SK-N-SH (cell line): ENCODE results near the gene FAM20C.

Experiments used
- CTCF ChIP-seq: fragments of 200-600 bp; sonication (generic); IDR thresholded peaks from 2 replicates; pipeline ENCODE4 v1.6.1; 2017; ENCODE audit warnings: antibody characterized with exemption, mild to moderate bottlenecking, moderate library complexity
- EP300 ChIP-seq, 2 experiments: IDR thresholded peaks; 2 replicates each; pipeline versions ENCODE4 v1.4.0 to v1.6.1; 2012; ENCODE audit warnings: borderline replicate concordance in 1 of 2, low read depth in 1 of 2, low read length in 1 of 2
- GABPA ChIP-seq: IDR thresholded peaks from 2 replicates; pipeline ENCODE4 v1.4.0; 2012; ENCODE audit warnings: low read depth, mild to moderate bottlenecking
- GATA2 ChIP-seq: sonication (generic); formaldehyde crosslinking; IDR thresholded peaks from 2 replicates; pipeline ENCODE4 v1.5.0; 2020; ENCODE audit warnings: mild to moderate bottlenecking, missing genetic modification reagents
- JUND ChIP-seq: IDR thresholded peaks from 2 replicates; pipeline ENCODE4 v1.4.0; 2012
- MAX ChIP-seq: IDR thresholded peaks from 2 replicates; pipeline ENCODE4 v1.4.0; 2012; ENCODE audit warnings: low read depth
- MXI1 ChIP-seq: IDR thresholded peaks from 2 replicates; pipeline ENCODE4 v1.6.1; 2012; ENCODE audit warnings: mild to moderate bottlenecking, low read depth, low read length, improper control_type of control experiment
- NRF1 ChIP-seq: IDR thresholded peaks from 2 replicates; pipeline ENCODE4 v1.6.1; 2012; ENCODE audit warnings: low read depth, mild to moderate bottlenecking, low read length
- POLR2AphosphoS5 ChIP-seq: IDR thresholded peaks from 2 replicates; pipeline ENCODE4 v1.6.1; 2012; ENCODE audit warnings: low read depth, low read length
- REST ChIP-seq: IDR thresholded peaks from 2 replicates; pipeline ENCODE4 v1.6.1; 2012; ENCODE audit warnings: mild to moderate bottlenecking, low read depth, low read length, moderate library complexity
- RFX5 ChIP-seq: IDR thresholded peaks from 2 replicates; pipeline ENCODE4 v1.6.1; 2012; ENCODE audit warnings: mild to moderate bottlenecking, improper control_type of control experiment, low read length
- SIN3A ChIP-seq: IDR thresholded peaks from 2 replicates; pipeline ENCODE4 v1.6.1; 2012; ENCODE audit warnings: low read depth, mild to moderate bottlenecking, low read length, moderate library complexity, borderline replicate concordance
- YY1 ChIP-seq: IDR thresholded peaks from 2 replicates; pipeline ENCODE4 v1.4.0; 2012; ENCODE audit warnings: low read depth, mild to moderate bottlenecking

GRCh38 chr7:272631-273030, 80.3 kb downstream of the FAM20C start:
- no peak for TF ChIP-seq RFX5
- TF ChIP-seq REST = no peak
- no peak for TF ChIP-seq JUND
- no peak for TF ChIP-seq YY1
- TF ChIP-seq NRF1 = no peak
- no peak for TF ChIP-seq POLR2AphosphoS5
- TF ChIP-seq CTCF = no peak
- TF ChIP-seq SIN3A = no peak
- TF ChIP-seq MAX = no peak
- TF ChIP-seq MXI1 = no peak
- TF ChIP-seq GATA2 (CRISPR knock-in tag) = no peak
- no peak for TF ChIP-seq EP300 (IDR thresholded peaks at IDR 0.05; ENCODE audit: borderline replicate concordance in 1 of 2, low read depth in 1 of 2, low read length in 1 of 2)
- no peak for TF ChIP-seq GABPA
